GM21447 (cell line): ENCODE data around the gene ZC3H13.
A peak's percentile ranks its signal among the peaks of the same experiment; 100 is the strongest.

ENCODE experiments used
- ATAC-seq: cut with Tn5 transposase; IDR thresholded peaks from one replicate; pipeline ENCODE4 v1.9.1; 2021; ENCODE audit not compliant: unreplicated experiment

ZC3H13 gene, protein sequence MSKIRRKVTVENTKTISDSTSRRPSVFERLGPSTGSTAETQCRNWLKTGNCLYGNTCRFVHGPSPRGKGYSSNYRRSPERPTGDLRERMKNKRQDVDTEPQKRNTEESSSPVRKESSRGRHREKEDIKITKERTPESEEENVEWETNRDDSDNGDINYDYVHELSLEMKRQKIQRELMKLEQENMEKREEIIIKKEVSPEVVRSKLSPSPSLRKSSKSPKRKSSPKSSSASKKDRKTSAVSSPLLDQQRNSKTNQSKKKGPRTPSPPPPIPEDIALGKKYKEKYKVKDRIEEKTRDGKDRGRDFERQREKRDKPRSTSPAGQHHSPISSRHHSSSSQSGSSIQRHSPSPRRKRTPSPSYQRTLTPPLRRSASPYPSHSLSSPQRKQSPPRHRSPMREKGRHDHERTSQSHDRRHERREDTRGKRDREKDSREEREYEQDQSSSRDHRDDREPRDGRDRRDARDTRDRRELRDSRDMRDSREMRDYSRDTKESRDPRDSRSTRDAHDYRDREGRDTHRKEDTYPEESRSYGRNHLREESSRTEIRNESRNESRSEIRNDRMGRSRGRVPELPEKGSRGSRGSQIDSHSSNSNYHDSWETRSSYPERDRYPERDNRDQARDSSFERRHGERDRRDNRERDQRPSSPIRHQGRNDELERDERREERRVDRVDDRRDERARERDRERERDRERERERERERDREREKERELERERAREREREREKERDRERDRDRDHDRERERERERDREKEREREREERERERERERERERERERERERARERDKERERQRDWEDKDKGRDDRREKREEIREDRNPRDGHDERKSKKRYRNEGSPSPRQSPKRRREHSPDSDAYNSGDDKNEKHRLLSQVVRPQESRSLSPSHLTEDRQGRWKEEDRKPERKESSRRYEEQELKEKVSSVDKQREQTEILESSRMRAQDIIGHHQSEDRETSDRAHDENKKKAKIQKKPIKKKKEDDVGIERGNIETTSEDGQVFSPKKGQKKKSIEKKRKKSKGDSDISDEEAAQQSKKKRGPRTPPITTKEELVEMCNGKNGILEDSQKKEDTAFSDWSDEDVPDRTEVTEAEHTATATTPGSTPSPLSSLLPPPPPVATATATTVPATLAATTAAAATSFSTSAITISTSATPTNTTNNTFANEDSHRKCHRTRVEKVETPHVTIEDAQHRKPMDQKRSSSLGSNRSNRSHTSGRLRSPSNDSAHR (N-terminal part only)

DNA sequence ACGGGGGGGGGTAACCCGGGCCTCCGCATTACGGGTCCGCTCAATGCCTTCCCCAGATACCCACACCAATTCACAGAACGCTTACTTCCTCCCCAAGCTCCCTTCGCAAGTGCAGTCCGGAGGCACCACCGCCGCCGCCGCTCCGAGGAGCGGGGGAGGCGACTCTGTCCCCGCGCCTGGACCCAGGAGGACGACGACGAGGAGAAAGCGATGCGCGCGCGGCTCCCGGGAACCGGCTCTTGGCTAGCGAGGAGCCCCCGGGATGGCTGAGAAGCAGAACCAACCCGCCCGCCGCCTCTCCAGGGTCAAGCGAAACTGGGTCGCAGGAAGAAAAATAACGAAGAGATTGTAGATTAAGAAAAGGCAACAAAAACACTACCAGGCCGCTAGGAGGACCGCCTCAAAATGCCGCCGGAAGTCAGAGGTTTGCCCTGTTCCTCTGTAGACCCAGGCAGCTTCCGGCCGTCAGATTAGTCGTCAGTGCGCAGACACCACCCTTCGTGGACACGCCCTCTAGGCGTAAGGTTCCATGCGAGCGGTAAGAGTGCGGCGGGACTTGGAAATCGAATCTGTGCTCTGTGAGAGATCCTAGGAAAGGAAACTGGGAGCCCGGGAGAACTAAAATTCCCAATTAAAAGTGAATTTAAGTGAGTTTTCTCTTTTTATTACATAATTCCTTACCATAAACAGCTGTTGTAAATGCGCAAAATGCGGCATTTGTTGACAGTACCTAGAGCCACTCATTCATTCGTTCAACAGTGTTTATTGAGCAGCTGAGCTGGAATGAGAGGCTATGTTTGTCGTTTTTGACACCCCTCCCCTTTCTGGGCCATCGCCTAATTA lies at the start of gene ZC3H13:
ZC3H13 (minus strand) TSS at position 428 of the 843 bp plus-strand sequence. CDS start 7,239 bp downstream, outside the sequence.
- peak; percentile 99 for ATAC-seq

DNA sequence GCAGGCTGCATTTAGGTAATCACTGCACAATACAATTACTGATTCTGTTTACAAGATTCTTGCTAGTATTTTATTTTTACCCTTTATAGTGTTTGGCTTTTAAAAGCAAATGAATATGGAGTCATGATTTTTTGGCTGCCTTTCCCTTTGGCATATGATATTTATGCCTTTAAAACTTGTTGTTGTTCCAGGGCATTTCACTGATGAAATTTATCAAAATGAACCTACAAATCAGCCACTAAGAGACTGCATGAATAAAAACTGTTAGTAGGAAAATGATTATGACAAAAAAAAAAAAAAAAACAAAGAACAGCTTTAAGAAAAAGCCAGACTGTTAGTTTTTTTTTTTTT lies 49.7 kb upstream of the ZC3H13 start:
- no peak for ATAC-seq

DNA sequence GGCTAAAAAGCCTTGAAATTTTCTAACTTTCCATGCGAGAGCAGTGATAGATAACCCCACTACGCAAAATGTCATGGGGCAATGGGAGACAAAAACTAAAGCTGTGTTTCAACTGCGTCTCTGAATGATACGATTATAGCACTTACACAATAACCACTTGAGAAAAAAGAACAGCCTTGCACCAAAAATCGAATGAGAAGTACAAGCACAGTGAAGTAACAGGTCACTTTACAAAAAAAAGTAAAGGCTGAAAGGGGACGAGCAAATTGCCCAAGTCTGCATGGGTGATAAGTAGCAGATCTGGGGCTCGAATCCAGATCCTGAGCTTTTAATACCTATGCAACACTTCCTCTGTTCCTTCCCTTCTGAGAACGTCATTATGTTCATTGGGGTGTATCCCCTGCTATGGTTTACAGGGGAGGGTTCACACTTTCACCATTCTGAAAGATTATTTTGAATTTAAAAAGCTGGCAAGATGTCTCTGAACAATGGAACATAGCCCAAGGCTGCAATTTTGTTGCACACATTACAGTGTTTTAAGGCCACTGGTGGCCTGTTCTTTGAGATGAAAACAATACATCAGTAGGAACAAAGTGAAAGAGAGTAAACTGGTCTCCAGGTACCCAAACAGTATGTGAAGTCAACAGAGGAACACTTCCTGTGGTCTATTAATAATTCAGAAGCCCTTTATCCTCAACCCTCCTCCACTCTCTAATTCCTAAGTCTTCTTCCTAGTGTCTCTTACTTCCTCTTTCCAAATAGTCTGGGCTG lies 49.1 kb upstream of the ZC3H13 start:
- peak; percentile 44 for ATAC-seq

DNA sequence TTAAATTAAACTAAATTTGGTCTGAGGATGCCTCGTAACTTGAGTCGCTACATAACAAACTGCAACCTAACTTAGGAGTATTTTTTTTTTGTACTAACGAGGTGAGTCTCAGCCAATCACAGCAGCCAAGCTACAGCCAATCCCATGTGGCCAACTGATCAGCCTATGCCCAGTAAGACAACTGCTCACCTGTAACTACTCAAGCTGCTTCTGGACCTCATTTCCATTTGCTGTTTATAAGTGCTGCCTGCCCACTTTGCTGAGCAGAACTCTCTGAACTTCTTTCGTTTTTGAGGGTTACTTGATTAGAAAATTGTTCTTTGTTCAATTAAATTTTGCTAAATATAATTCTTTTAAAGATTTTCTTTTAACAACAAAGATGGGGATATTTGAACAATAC lies 48.5 kb upstream of the ZC3H13 start:
- ATAC-seq, result no peak

DNA sequence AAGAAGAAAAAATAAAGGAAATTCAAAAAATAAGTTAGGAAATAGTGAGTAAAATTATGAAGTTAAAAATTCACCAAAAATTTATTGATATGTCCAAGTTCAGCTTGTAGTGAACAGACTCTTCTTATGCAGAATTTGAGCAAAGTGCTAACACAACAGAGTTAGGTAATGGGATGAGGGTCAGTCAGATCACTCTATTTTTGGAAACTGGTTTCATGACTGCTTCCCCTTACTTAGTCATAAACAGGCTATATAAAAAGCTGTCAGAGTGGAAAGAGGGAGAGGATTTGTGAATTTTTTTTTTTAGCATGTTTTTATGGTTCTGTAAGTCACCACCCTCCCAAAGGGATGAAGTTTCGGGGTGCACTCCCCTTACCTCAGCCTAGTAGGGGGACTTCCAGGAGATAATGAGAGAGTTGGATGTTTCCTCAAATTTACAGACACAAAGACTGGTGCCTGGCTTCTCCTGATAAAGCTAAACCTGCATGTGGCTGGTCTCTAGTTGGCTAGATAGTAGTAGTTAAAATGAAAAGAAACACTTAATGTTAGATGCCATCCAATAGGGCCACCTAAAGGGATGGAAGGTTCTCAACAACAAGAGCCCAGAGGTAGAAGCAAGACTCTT lies 47.8 kb upstream of the ZC3H13 start:
- no peak for ATAC-seq

DNA sequence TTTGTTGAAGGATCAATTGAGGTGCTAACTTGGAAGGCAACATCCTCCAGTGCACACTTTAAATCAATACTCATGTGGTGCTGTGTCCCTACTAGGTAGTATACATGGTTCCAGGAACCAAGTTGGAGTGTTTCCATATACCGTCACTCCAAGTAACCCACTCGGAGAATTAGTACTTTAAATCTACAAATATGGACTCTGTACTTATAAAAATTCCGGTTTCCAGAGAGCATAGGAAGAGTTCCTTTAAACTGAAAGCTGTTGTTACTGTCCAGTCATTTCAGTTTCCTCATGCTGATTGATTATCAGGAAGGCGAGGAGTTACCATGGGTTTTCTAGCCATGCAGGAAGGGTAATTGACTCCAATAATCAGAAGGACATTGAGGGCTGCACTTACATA lies 45.1 kb upstream of the ZC3H13 start:
- ATAC-seq, result no peak

DNA sequence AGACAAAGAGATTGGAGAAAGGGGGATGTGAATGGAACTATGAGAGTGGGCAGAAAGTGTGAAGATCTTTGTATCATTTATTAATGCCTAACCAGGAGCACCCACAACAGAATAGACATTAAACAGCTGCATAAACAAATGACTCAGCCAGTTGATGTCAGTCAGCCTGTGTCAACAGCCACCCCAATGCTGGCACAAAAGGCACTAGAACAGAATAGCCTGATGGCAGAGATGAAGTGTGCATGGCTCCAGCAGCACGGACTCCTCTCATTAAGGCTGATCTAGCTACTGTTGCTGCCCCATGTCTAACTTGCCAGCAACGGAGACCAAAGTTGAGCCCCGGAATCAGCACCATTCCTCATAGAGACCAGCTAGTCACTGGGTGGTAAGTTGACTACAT lies 44.5 kb upstream of the ZC3H13 start:
- ATAC-seq, result no peak

DNA sequence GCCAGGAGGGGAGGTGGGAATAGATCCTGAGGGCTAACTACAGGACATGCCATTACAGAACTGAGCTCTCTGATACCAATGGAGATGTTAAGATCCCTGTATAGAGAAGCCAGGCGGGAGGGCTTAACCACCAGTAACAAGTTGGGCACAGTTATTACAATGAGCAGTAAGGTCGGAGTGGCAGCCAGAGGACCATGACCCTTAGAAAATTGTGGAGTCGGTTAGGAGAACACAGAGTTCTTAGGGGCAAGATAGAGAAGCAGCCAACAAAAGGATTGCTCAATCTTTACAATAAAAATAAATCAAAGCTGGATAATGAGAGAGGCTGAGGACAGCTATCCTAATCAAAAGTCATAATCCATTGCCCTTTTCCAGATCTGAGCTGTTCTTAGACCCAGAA lies 41.9 kb upstream of the ZC3H13 start:
- no peak for ATAC-seq

DNA sequence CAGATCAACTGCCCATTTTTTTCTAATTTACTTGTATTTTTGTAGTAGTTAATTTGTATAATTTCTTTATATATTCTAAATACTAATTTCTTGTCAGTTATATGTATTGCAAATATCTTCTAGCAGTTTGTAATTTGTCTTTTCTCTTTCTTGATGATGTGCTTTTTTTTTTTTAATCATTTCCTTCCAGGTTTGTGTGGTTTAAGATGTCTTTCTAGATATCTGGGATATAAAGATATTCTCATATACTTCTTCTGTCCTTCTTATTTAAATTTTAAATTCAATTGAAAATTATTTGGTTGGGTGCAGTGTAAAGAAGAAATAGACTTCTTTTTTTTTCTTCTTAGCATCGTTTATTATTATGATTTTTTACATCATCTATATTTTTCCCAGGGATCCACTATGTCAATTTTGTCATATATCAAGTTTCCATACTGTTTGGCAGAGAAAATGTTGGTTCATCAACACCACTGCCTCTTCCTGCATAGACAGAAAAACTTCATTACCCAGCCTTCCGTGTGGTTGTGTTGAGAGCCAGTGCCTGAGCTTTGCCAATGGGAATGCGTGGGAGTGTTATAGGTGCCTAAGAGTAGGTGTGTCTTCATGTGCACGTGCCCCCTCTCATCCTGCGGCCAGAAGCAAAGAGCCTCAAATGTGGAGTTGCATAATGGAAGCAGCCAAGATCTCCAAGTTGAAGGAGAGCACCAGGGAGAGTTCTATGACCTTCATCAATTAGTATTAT lies 36.4 kb upstream of the ZC3H13 start:
- ATAC-seq, result no peak

DNA sequence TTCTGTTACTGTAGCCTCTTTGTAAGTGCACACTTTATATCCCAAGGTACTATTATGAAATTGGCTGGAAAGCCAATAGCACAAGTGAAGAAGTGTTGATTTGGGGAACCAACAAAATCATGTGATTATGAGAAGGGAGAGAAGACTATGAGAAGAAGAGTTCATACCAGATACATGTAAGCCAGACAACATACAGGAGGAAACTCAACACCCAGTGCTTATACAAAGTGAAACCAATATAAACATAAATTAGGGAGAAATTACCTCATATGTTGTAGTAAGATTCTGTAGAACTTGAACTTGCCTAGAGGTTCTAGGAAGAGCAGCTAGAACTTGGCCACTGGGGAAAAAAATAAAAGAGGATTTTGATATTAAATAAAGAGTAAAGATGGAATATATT lies 34.9 kb upstream of the ZC3H13 start:
- ATAC-seq, result no peak

DNA sequence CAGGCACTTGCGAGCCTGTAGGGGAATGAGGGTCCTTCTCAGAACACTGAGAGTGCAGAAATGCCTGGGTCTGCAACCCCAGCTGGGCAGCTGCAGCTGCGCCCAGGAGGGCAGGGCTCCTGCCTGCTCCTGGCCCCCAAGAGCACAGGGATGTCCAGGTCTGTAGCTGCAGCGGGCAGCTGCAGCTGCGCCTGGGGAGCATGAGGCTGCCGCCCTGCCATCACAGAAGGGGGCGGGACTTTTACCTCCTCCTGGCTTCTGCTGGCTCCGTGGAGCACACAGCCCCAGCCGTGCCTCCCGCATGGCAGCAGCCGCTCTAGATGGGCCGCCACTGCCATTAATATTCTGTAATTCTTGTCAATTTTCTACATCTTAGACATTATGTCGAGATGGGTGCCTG lies 34.4 kb upstream of the ZC3H13 start:
- ATAC-seq, result no peak

DNA sequence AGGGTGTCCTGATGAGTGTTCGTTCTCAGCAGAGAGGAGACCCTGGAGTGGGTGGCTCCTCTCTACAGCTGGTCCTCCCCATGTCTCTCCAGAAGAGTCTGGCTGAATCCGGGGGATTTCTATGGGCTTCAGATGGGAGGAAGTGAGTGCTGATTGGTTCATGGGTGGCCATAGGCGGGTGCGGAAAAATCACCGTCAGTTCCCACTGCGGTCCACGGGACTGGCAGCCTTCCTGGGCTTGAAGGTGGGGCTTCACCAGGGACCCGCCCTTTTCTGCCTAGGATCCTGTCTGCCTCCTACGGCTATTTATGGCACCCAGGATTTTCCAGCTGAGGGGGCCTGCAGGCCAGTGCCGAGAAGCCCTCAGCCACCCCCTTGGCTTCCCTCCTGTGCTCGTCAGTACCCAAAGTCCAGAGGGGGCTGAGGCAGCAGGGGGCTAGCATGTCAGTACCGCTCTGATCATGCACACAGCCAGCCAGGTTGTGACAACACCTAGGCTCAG lies 33.9 kb upstream of the ZC3H13 start:
- no peak for ATAC-seq

DNA sequence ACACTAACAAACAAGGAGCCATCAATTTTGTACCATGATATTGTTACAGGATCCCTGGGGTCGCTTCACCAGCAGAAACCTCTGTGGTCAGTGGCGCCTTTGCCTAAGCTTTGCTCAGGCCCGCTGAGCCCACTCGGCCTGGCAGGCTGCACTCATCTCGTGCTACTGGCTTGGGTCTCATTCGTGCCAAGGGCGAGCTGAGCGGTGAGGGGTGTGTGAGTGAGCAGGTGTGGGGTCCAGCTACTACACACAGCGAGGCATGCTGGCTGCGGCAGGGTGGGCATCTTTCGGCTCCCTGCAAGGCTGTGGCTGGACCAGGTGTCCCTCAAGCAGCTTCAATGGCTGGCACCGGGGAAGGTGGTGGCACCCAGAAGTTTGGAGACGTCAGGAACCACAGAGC lies 33.2 kb upstream of the ZC3H13 start:
- ATAC-seq, result no peak

DNA sequence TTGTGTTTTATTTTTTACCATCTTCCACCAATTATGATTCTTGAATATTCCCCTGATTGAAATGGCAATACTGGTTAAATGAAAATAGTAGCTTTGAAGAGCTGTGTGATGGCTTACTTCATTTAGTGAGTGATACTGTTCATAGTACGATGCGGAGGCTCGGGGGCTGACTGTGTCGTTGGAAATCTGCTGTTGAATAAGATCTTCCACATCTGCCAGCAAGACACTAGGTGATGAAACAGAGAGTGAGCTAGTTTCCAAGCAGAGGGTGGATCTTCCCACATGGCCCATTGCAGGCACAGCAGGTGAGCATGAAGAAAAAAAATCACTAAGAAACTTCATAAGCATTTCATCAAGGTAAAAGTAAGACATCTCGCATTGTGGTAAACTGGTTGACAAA lies 29.8 kb upstream of the ZC3H13 start:
- no peak for ATAC-seq

DNA sequence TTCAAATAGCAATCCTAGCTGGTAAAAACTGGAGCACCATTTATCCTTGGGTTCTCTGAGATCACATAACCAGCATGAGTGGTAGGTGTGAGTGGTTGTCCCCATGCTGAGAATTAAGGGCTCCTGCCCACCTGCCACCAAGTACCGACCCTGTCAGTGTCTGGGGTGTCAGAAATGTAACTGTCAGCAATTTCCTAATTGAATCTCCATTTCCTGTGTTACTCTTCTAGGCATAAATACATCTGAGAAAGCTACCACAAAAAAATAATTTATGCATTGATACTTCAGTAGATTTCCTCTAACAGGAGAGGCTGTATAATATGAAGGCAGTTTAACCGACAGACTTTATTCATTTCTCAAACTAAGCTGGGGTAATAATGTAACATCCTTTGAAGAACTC lies 27.2 kb upstream of the ZC3H13 start:
- no peak for ATAC-seq

DNA sequence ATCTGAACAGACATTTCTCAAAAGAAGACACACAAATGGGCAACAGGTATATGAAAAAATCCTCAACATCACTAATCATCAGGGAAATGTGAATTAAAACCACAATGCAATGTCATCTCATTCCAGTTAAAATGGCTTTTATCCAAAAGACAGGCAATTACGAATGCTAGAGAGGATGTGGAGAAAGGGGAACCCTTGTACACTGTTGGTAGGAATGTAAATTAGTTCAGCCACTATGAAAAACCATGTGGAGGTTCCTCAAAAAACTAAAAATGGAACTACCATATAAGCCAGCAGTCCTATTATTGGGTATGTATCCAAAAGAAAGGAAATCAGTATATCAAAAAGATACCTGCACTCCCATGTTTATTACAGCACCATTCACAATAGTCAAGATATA lies 24.7 kb upstream of the ZC3H13 start:
- ATAC-seq, result no peak

DNA sequence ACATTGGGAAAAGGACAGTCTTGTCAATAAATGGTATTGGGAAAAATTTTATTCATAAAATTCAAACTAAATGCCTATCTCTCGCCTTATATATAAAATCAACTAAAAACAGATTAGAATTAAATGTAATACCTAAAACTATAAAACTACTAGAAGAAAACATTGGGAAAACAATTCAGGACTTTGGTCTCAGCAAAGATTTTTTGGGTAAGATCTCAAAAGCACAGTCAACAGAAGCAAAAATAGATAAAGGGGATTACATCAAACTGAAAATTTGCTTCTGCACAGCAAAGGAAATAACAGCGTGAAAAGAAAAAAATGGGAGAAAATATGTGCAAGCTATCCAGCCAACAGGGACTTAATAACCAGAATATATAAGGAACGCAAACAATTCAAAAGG lies 24.3 kb upstream of the ZC3H13 start:
- no peak for ATAC-seq

DNA sequence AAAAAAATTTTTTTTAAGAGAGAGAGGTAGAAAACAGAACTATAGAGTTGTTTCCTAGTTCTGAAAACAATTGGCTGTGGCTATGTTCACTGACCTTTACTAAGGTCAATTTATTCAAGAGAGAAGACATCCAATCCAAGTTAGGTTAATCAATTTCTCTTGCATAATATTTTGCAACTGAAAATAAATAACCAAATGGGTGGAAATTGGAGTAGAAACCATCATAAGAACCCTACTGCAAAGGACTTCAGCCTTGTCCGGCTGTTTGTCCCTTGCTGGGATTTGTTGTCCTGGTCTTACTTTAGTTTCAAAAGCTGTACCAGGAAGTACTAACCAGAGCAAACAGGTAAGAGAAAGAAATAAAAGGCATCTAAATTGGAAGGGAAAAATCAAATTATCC lies 23.3 kb upstream of the ZC3H13 start:
- ATAC-seq, result no peak
